RCC 7860 (cell line): ENCODE data around the gene KRT38.

ENCODE experiments used
- DNase-seq: peaks from one replicate; pipeline ENCODE4 v3.0.0-alpha.2; 2015; ENCODE audit warnings: low spot score
- FAIRE-seq: peaks from 2 replicates; lab custom pipeline; 2012; peaks lifted over from hg19 to GRCh38; lab: Jason Lieb, UNC

KRT38 gene

GRCh38 chr17:41440531-41441033 lies at the start of gene KRT38:
Gene KRT38, minus strand, starts transcription at chr17:41440983. Its CDS starts 62 bp downstream, at chr17:41440921.
- DNase-seq: no peak
- FAIRE-seq: no peak

GRCh38 chr17:41489531-41489930 lies 48.7 kb upstream of the KRT38 start, which contains the start of gene KRT36:
Gene KRT36, minus strand, starts transcription at chr17:41489910. Its CDS starts 46 bp downstream, at chr17:41489864.
- FAIRE-seq: no peak
- DNase-seq: no peak

GRCh38 chr17:41486809-41487530 lies 46.2 kb upstream of the KRT38 start:
- DNase-seq (no peak), FAIRE-seq (no peak)

GRCh38 chr17:41486316-41486715 lies 45.5 kb upstream of the KRT38 start:
- DNase-seq (no peak), FAIRE-seq (no peak)

GRCh38 chr17:41484920-41485904 lies 44.4 kb upstream of the KRT38 start:
- FAIRE-seq (no peak), DNase-seq (peak; percentile 6)

- FAIRE-seq: peak; percentile 56
- peak; percentile 52 for DNase-seq
These were observed 43.4 kb upstream of the KRT38 start for GRCh38 chr17:41483991-41484826.

- FAIRE-seq (no peak), DNase-seq (no peak)
These were observed 42.7 kb upstream of the KRT38 start for GRCh38 chr17:41483531-41483930.

GRCh38 chr17:41481036-41481435 lies 40.3 kb upstream of the KRT38 start, which contains the start of gene KRT35:
Gene KRT35, minus strand, starts transcription at chr17:41481151. Its CDS starts 54 bp downstream, at chr17:41481097.
- FAIRE-seq: no peak
- no peak for DNase-seq

- FAIRE-seq: no peak
- no peak for DNase-seq
These were observed 39.8 kb upstream of the KRT38 start for GRCh38 chr17:41480581-41480980.

GRCh38 chr17:41480136-41480535 lies 39.4 kb upstream of the KRT38 start:
- FAIRE-seq (no peak), DNase-seq (no peak)

- DNase-seq (no peak), FAIRE-seq (no peak)
These were observed 37.5 kb upstream of the KRT38 start for GRCh38 chr17:41478237-41478636.

- FAIRE-seq (no peak), DNase-seq (no peak)
These were observed 36.4 kb upstream of the KRT38 start for GRCh38 chr17:41476866-41477815.

GRCh38 chr17:41475421-41475820 lies 34.6 kb upstream of the KRT38 start:
- DNase-seq: no peak
- FAIRE-seq: no peak

GRCh38 chr17:41474863-41475262 lies 34.1 kb upstream of the KRT38 start:
- no peak for FAIRE-seq
- no peak for DNase-seq

GRCh38 chr17:41468346-41468745 lies 27.6 kb upstream of the KRT38 start:
- FAIRE-seq (no peak), DNase-seq (no peak)

GRCh38 chr17:41467561-41467960 lies 26.8 kb upstream of the KRT38 start:
- FAIRE-seq (no peak), DNase-seq (no peak)

GRCh38 chr17:41466988-41467387 lies 26.2 kb upstream of the KRT38 start, which contains the start of gene KRT32:
Gene KRT32, minus strand, starts transcription at chr17:41467386. Its CDS starts 61 bp downstream, at chr17:41467325.
- FAIRE-seq (no peak), DNase-seq (no peak)

GRCh38 chr17:41464682-41465081 lies 23.9 kb upstream of the KRT38 start:
- DNase-seq (peak; percentile 87), FAIRE-seq (peak; percentile 96)

- no peak for DNase-seq
- no peak for FAIRE-seq
These were observed 23.4 kb upstream of the KRT38 start for GRCh38 chr17:41464173-41464572.
